Panc1 (cell line): ENCODE results near the gene CACNA2D3.

Source experiments
- POLR2AphosphoS5 ChIP-seq: IDR thresholded peaks from 2 replicates; pipeline ENCODE4 v1.6.1; 2012; ENCODE audit warnings: mild to moderate bottlenecking, low read depth, low read length, moderate library complexity
- SIN3A ChIP-seq: IDR thresholded peaks from 2 replicates; pipeline ENCODE4 v1.6.1; 2012; ENCODE audit warnings: low read depth, mild to moderate bottlenecking, low read length, moderate library complexity, borderline replicate concordance; ENCODE audit not compliant: insufficient read depth
- TCF7L2 ChIP-seq: IDR thresholded peaks from 2 replicates; pipeline ENCODE4 v1.6.1; 2011; ENCODE audit warnings: mild to moderate bottlenecking, low read depth, low read length, inconsistent platforms
- TF ChIP-seq, protein P1 (sequence below): fragments of 450-650 bp; IDR thresholded peaks from 2 replicates; pipeline ENCODE4 v1.5.1; 2017; ENCODE audit warnings: mild to moderate bottlenecking
- TF ChIP-seq, protein P2 (sequence below), 2 experiments: IDR thresholded peaks; 2 replicates each; pipeline ENCODE4 v1.6.1; 2011 to 2012; ENCODE audit warnings: low read depth in 2 of 2, control low read depth in 1 of 2, low read length in 1 of 2, mild to moderate bottlenecking in 1 of 2, moderate library complexity in 1 of 2; ENCODE audit not compliant: insufficient read depth in 1 of 2

DNA sequence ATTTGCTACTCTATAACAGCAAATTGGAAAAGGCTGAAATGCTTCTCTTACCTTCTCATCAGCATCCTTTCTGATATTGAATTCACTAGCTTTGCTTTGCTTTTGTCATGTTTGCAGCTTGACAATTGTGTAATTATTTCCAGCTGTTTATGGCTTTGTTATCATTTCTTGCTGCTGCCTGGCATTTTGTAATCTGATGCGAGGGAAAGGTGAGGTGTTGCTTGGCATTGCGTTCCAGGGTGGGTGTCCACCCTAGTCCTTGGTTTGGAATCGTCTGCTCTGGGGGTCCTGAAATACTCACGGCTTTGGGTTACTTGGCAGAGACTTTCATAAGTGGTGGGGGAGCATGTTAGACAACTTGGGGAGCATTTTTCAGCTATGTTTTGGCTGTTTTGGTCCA, 2.9 kb downstream of the CACNA2D3 start:
- TF ChIP-seq, protein P1, sequence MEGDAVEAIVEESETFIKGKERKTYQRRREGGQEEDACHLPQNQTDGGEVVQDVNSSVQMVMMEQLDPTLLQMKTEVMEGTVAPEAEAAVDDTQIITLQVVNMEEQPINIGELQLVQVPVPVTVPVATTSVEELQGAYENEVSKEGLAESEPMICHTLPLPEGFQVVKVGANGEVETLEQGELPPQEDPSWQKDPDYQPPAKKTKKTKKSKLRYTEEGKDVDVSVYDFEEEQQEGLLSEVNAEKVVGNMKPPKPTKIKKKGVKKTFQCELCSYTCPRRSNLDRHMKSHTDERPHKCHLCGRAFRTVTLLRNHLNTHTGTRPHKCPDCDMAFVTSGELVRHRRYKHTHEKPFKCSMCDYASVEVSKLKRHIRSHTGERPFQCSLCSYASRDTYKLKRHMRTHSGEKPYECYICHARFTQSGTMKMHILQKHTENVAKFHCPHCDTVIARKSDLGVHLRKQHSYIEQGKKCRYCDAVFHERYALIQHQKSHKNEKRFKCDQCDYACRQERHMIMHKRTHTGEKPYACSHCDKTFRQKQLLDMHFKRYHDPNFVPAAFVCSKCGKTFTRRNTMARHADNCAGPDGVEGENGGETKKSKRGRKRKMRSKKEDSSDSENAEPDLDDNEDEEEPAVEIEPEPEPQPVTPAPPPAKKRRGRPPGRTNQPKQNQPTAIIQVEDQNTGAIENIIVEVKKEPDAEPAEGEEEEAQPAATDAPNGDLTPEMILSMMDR, result no peak
- TF ChIP-seq SIN3A (no peak), POLR2AphosphoS5 (no peak), TCF7L2 (no peak)
- TF ChIP-seq, protein P2, sequence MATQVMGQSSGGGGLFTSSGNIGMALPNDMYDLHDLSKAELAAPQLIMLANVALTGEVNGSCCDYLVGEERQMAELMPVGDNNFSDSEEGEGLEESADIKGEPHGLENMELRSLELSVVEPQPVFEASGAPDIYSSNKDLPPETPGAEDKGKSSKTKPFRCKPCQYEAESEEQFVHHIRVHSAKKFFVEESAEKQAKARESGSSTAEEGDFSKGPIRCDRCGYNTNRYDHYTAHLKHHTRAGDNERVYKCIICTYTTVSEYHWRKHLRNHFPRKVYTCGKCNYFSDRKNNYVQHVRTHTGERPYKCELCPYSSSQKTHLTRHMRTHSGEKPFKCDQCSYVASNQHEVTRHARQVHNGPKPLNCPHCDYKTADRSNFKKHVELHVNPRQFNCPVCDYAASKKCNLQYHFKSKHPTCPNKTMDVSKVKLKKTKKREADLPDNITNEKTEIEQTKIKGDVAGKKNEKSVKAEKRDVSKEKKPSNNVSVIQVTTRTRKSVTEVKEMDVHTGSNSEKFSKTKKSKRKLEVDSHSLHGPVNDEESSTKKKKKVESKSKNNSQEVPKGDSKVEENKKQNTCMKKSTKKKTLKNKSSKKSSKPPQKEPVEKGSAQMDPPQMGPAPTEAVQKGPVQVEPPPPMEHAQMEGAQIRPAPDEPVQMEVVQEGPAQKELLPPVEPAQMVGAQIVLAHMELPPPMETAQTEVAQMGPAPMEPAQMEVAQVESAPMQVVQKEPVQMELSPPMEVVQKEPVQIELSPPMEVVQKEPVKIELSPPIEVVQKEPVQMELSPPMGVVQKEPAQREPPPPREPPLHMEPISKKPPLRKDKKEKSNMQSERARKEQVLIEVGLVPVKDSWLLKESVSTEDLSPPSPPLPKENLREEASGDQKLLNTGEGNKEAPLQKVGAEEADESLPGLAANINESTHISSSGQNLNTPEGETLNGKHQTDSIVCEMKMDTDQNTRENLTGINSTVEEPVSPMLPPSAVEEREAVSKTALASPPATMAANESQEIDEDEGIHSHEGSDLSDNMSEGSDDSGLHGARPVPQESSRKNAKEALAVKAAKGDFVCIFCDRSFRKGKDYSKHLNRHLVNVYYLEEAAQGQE (IDR thresholded peaks at IDR 0.05; ENCODE audit: insufficient read depth in 1 of 2, low read depth in 2 of 2, low read length in 1 of 2), result no peak
